ENCODE measurements around the gene ARHGAP35. TPM values are rescaled to one million over a fixed set of nuclear protein-coding genes. Genes with fewer than 3 reads are reported as not detected.
"Not testable (repeated sequence)": the region's sequence is repeated elsewhere in the genome, so short reads cannot be mapped to it uniquely, and the experiment has no call there.

Gene ARHGAP35
- total RNA-seq, 1 donor from 2014 or later = 53.3 TPM

GRCh38 chr19:46868025-46868802 lies 7.4 kb downstream of the ARHGAP35 start:
- DNase-seq (ENCODE audit: low spot score) = no peak

- not testable (repeated sequence) for DNase-seq (ENCODE audit: low spot score)
These were observed 10.4 kb downstream of the ARHGAP35 start for GRCh38 chr19:46871173-46871572.

- no peak for DNase-seq (ENCODE audit: low spot score)
These were observed 12.2 kb downstream of the ARHGAP35 start for GRCh38 chr19:46872967-46873366.

DNA sequence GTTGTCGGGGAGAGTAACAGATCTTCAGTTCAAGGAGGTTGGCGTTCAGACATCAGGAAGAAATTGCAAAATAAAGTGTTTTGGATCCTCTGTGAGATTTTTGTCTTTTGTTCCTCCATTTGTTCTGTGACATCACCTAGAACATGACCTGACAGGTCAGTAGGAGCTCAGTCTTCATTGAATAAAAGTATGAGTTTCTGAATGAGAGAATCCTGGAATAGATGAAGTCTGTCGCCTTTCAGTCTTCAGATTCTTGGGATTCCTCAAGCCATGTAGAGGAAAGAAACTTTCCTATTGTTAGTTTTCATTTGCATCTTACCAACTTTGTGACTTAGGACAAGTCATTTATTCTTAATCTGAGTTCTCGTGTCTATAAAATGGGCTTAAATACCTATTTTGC lies 14.4 kb downstream of the ARHGAP35 start:
- no peak for DNase-seq (ENCODE audit: low spot score)

- no peak for DNase-seq (ENCODE audit: low spot score)
These were observed 14.9 kb downstream of the ARHGAP35 start for GRCh38 chr19:46875657-46876056.

DNA sequence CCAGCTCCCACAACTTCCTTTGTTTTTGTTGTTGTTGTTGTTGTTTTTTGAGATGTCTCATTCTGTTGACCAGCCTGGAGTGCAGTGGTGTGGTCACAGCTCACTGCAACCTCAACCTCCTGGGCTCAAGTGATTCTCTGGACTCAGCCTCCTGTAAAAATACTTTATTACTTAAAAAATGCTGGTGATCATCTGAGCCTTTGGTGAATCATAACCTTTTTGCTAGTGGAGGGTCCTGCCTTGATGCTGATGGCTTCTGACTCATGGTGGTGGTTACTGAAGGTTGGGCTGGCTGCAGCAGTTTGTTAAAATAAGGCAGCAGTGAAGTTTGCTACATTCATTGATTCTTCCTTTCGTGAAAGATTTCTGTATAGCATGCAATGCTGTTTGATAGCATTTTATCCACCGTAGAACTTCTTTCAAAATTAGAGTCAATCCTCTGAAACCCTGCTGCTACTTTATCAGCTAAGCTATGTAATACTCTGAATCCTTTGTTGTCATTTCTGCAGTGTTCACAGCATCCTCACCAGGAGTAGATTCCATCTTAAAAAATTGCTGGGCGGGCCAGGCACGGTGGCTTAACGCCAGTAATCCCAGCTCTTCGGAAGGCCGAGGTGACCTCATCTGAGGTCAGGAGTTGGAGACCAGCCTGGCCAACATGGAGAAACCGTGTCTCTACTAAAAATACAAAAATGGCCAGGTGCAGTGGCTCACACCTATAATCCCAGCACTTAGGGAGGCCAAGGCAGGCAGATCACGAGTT lies 18.0 kb downstream of the ARHGAP35 start:
- no peak for DNase-seq (ENCODE audit: low spot score)

DNA sequence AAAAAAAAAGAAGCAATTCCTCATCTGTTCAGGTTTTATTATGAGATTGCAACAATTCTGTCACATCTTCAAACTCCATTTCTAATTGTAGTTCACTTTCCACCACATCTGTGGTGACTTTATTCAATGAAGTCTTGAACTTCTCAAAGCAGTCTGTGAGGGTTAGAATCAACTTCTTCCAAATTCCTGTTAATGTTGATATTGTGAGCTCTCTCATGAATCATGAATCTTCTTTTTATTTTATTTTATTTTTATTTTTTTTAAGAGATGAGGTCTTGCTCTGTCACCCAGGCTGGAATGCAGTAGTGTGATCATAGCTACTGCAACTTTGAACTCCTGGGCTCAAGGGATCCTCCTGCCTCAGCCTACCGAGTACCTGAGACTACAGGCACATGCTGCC lies 19.6 kb downstream of the ARHGAP35 start:
- DNase-seq (ENCODE audit: low spot score) = no peak

DNA sequence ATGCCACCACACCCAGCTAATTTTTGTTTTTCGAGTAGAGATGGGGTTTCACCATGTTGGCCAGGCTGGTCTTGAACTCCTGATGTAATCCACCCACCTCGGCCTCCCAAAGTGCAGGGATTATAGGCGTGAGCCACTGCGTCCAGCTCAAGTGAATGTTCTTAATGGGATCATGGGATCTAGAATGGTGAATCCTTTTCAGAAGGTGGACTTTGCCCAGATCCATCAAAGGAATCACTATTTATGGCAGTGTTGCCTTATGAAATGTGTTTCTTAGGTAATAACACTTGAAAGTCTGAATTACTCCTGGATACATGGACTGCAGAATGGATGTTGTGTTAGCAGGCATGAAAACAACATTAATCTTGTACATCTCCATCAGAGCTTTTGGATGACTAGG lies 20.3 kb downstream of the ARHGAP35 start:
- DNase-seq (ENCODE audit: low spot score) = no peak

GRCh38 chr19:46882034-46882433 lies 21.2 kb downstream of the ARHGAP35 start:
- no peak for DNase-seq (ENCODE audit: low spot score)

- not testable (repeated sequence) for DNase-seq (ENCODE audit: low spot score)
These were observed 22.0 kb downstream of the ARHGAP35 start for GRCh38 chr19:46882751-46883150.

- no peak for DNase-seq (ENCODE audit: low spot score)
These were observed 24.6 kb downstream of the ARHGAP35 start for GRCh38 chr19:46885411-46885810.

DNA sequence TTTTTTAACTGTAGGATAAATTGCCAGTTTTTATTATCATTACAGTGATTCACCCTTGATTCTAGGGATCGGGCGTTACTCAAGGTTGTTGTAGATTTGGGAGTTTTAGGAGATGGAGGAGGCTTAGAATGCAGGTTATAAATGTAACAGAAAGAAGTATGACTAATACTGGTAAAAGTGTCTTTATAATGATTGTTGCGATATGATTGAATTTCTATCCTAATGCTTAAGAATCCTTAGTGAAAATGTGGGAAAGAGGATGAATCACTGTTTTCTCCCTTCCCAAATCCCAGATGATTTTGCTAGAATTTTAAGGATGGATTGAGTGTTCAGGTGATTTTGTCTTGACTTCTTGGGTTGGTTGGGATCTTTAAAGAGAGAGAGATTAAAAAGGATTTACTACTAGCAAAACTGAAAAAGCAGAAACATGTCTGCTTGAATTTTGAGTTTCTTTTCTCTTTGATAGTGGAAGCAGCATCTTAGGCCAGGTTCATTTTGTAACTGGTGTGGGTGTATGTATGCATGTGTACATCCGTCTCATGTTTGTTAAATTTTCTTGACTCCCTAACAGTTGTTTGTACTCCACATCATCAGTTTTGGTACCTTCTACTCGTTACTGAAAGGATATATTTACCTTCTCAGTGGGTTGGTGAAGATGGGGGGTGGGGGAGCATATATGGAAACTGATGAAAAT lies 25.9 kb downstream of the ARHGAP35 start:
- DNase-seq (ENCODE audit: low spot score) = no peak

DNA sequence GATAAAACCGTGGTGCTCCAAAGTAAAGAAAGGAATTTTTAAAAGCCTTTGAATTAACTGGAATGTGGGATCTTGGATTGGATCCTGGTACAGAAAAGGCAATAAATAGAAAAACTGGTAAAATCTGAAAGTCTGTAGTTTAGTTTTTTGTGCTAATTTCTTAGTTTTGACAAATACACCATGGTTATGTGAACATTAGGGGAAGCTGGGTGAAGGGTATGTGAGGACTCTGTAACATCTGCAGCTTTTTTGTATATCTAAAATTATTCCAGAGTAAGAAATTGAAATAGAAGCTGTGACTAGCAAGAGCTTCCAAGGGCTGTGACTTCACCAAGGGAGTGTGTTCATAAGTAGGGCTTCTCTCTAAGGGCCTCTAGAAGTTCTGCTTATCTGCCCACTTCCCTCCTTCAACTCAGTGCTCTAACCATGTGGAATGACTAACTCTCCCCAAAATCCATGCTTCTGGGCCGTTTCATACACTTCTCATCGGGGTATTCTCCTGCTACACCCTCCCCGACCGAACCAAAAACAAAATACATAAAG lies 26.5 kb downstream of the ARHGAP35 start:
- no peak for DNase-seq (ENCODE audit: low spot score)

DNA sequence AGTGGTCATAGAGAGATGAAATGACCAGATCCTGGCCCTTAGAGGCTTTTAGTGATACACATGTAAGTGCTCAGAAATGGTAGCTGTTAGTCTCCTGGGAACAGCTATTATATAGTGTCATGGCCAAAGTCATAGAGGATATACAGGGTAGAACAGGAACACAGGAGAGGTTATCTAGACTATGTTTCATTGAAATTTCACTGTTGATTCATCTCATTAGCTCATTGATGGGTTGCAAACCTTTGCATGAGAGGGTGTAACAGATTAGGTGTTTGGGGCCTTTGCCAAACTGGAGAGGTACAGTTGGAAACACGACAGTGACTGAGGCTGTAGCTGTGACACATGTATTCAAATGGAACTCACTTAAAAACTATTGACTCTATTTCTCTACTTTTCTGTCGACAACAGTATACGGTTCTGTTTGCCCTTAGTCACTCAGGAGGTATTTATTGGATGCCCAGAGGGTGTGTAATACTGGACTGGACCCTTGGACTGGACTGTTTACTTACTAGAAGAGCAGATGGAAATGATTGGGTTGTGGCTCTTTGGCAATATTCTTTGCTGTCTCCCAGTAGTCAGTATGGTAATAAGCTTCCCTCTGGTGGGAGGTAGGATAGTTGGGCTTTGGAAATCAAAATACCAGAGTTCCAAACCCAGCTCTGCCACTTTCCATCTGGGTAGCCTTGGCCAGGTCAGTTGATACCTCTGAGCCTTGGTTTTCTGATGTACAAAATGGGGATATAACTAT lies 29.8 kb downstream of the ARHGAP35 start:
- no peak for DNase-seq (ENCODE audit: low spot score)

- DNase-seq (ENCODE audit: low spot score) = no peak
These were observed 31.7 kb downstream of the ARHGAP35 start for GRCh38 chr19:46892252-46893179.

- no peak for DNase-seq (ENCODE audit: low spot score)
These were observed 35.4 kb downstream of the ARHGAP35 start for GRCh38 chr19:46896076-46896794.

- no peak for DNase-seq (ENCODE audit: low spot score)
These were observed 37.9 kb downstream of the ARHGAP35 start for GRCh38 chr19:46898731-46899130.

- DNase-seq (ENCODE audit: low spot score) = no peak
These were observed 39.5 kb downstream of the ARHGAP35 start for GRCh38 chr19:46900341-46900740.

DNA sequence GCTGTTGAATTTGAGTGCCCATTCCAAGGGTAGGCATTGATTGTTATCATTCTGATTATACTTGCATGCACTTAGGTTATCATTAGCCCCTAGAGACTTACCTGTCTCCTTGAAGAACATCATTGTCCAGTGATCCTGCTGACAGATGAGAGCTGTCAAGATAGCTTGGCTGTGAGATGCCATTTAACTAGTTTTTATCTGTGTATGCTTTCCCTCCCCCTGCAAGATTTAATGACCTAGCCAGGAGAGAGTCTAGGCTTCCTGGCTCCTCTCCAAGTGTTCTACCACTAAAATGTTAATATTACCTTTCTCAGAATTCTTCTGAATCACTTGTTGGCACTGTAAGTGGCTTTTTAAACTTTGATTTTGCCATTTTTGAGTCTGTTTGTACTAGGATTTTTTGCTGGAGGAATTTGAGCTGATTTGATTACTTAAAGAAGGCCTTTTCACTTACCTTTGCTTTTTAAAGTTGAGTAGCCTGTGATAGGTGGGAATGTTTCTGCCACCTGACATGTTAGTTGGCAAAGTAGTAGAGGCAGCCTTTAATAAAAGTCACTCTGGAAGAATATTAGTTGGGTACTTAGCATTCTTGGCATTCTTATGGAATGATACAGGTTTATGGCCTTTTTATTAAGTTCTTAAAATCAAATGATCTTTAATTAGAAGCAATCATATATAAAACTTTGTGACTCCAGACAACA lies 41.1 kb downstream of the ARHGAP35 start:
- no peak for DNase-seq (ENCODE audit: low spot score)

All from mesenteric fat pad (tissue), 1 donor.